ENCODE measurements around the gene RPS6KA2. TPM values are rescaled to one million over a fixed set of nuclear protein-coding genes. Genes with fewer than 3 reads are reported as not detected.

The RPS6KA2 gene
- total RNA-seq: 10 to 100 TPM; 28.1 to 28.5 TPM

DNA sequence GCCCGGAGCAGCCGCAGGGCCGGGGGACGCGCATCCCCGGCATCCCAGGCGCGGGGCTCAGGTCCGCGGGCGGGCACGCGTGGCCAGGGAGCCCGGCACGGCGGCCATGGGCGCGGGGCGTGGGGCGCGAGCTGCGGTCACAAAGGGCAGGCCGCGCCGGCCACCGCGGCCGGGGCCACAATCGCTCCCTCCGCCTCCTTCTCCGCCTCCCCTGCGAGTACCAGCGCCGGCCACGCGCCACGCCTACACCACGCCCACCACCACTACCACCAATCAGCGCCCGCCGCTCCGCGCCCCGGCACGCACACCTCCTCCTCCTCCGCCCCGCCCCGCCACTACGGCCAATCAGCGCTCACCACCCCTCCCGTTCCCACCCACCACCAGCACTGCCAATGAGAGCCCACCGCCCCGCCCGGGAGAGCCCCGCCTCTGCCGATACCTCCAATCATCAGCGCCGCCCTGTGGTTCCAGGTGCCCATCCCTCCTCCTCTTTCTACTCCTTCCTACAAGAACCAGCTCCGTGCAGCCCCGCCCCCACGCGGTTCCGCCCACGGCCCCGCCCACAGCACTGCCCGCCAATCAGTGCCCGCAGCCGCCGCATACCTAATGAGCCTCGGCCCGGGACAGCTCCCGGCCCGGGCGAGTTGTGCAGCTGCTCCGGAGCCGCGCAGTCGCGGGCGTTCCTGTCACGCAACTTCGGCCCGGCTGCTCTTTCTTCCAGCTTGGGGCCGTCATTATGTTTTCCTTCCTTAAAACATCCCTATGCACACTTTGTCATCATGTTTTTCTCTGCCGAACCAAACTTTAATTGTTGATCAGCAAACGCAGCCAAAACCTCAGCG lies at the start of gene RPS6KA2:
Gene RPS6KA2 (minus strand): TSS at position 219 of the 842 bp plus-strand sequence. CDS start 232 bp downstream, outside the sequence.
- ATAC-seq (replicated peaks in 1 of 2): peak; percentile 88 to 89
- H3K27me3 Mint-ChIP-seq (ENCODE audit: low read depth): peaks cover 39% of the 10 kb centered on the region

DNA sequence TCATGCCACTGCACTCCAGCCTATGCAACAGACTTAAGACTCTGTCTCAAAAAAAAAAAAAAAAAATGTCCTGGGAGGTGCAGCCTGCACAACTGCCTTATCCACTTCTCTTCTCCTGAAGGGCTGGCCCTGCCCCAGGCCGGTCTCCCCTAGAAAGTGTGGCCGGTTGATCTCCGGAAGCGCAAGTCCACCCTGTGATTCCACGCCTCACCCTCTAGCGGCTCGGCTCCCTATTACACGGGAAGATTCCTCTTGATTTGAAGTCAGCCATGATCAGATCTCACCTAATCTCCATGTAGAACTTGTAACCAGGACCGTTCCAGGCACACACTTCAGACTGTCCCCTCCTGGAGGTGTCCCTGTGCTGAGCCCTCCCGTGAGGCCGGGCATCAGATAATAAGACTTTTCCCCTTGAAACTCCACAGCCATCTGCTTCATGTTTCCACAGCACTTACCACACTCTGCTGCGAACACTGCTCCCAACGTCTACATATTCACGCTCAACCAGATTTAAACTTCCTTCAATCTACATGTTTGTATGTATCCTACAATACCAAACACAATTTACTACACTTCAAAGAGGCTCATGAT lies 49.3 kb upstream of the RPS6KA2 start:
- Mint-ChIP-seq H3K27ac (no peak overlapping the region), H3K36me3 (ENCODE audit: insufficient read depth in 2 of 2) (no peaks in the 10 kb centered on the region), H3K27me3 (ENCODE audit: low read depth) (peaks cover 11% of the 10 kb centered on the region), H3K9me3 (no peaks in the 10 kb centered on the region), H3K4me1 (ENCODE audit: low read depth) (no peaks in the 10 kb centered on the region), H3K4me3 (no peak overlapping the region)
- ATAC-seq (replicated peaks in 1 of 2) (no peak), DNase-seq (no peak)

More for the DNA sequence above, at the start of gene RPS6KA2:
- Mint-ChIP-seq H3K4me1 (ENCODE audit: low read depth) (peaks cover 25% of the 10 kb centered on the region), H3K9me3 (no peaks in the 10 kb centered on the region), H3K4me3 (peak within 1 kb of the TSS; percentile 91 to 95), H3K27ac (peak within 1 kb of the TSS; percentile 7), H3K36me3 (ENCODE audit: insufficient read depth in 2 of 2) (peaks cover 1 to 4% of the 10 kb centered on the region in 2 donors)
- DNase-seq: peak; percentile 100

DNA sequence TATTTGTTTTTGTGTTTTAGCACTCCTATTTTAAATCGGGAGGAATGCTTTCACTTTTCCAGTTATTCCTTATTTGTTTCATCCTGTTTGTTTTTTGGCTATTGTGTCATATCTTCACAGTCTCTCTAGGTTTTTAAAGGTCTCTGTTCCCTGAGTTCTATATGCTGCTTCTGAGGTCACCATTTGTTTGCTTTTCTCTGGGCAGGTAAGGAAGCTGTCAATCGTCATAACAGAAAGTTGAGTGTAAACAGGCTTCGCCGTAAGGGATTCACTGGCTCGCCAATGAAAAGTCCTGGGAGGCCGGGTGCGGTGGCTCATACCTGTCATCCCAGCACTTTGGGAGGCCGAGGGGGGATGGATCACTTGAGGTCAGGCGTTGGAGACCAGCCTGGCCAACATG lies 48.7 kb upstream of the RPS6KA2 start:
- Mint-ChIP-seq H3K4me3 (no peak overlapping the region), H3K27me3 (ENCODE audit: low read depth) (peaks cover 13% of the 10 kb centered on the region), H3K4me1 (ENCODE audit: low read depth) (no peaks in the 10 kb centered on the region), H3K36me3 (ENCODE audit: insufficient read depth in 2 of 2) (no peaks in the 10 kb centered on the region), H3K9me3 (no peaks in the 10 kb centered on the region), H3K27ac (no peak overlapping the region)
- ATAC-seq (replicated peaks in 1 of 2) (no peak), DNase-seq (no peak)

DNA sequence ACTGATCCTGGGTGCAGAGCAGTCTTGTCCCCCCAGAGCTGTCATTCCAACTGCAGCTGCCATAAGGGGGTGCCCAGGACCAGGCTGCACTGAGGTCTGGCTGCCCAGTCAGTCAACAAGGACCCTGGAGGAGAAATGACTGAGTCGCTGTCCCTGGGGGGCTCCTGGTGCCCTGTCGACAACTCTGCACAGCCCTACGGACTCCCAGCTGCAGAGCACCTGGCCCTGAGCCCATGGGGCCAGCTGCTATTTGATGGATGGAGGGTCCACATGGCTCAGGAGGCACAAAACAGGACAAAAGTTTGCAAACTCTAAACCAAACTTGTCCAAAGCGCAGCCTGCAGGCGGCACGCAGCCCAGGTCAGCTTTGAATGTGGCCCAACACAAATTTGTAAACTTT lies 46.3 kb upstream of the RPS6KA2 start:
- H3K4me3 Mint-ChIP-seq: no peak overlapping the region
- no peak for ATAC-seq (replicated peaks in 1 of 2)
- no peaks in the 10 kb centered on the region for H3K36me3 Mint-ChIP-seq (ENCODE audit: insufficient read depth in 2 of 2)
- H3K27me3 Mint-ChIP-seq (ENCODE audit: low read depth): peaks cover 13% of the 10 kb centered on the region
- no peak for DNase-seq
- no peak overlapping the region for H3K27ac Mint-ChIP-seq
- H3K9me3 Mint-ChIP-seq: no peaks in the 10 kb centered on the region
- no peaks in the 10 kb centered on the region for H3K4me1 Mint-ChIP-seq (ENCODE audit: low read depth)

DNA sequence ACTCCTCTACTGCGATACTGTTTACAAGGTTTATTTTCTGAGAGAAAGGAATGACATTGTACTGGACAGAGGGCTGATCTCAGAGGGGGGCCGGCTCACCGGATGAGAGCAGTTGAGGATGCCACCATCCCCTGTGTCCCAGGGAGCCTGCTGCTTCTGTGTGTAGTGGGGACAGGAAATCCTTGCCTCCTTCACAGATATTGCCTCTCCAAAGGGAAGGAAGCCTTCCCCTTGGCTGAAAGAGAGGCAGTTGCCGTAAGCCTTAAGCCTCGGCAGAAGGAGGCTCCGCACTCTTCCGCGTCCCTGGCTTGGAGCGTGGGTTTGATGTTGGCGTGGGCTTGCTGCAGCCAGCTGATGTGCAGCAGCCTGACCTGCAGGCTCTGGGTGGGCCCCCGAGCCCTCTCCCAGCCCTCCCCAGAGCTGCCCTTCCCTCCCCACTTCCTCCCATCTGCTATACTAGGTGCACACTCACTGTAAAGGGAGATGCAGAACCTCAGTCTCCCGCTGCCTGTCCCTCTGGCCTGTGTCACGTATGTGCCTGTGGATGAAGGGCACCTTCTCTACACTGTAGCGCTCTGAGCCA lies 45.7 kb upstream of the RPS6KA2 start:
- no peak overlapping the region for H3K4me3 Mint-ChIP-seq
- H3K27ac Mint-ChIP-seq: no peak overlapping the region
- no peaks in the 10 kb centered on the region for H3K9me3 Mint-ChIP-seq
- H3K36me3 Mint-ChIP-seq (ENCODE audit: insufficient read depth in 2 of 2): no peaks in the 10 kb centered on the region
- ATAC-seq (replicated peaks in 1 of 2) (no peak), DNase-seq (no peak)
- H3K4me1 Mint-ChIP-seq (ENCODE audit: low read depth): no peaks in the 10 kb centered on the region
- peaks cover 13% of the 10 kb centered on the region for H3K27me3 Mint-ChIP-seq (ENCODE audit: low read depth)

DNA sequence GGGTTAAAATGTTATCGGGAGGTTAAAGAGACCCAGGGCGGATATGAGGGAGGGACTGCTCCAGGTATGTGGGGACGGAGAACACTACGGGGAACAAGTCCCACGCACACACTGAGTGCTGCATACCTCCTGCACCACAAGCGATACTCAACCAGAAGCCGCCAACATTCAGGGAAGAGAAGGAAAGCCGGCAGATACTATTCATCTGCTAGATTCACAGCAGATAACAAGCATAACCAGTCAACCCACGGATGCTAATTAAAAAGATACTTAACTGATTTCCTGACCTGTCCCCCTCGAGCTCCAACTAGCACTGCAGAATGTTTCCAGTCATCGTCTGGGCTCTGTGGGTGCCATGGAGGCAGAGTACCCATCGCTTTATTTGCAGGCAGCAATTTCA lies 45.1 kb upstream of the RPS6KA2 start:
- ATAC-seq (replicated peaks in 1 of 2): no peak
- no peak for DNase-seq
- Mint-ChIP-seq H3K27ac (no peak overlapping the region), H3K4me3 (no peak overlapping the region), H3K9me3 (no peaks in the 10 kb centered on the region), H3K27me3 (ENCODE audit: low read depth) (peaks cover 13% of the 10 kb centered on the region), H3K4me1 (ENCODE audit: low read depth) (no peaks in the 10 kb centered on the region), H3K36me3 (ENCODE audit: insufficient read depth in 2 of 2) (no peaks in the 10 kb centered on the region)

DNA sequence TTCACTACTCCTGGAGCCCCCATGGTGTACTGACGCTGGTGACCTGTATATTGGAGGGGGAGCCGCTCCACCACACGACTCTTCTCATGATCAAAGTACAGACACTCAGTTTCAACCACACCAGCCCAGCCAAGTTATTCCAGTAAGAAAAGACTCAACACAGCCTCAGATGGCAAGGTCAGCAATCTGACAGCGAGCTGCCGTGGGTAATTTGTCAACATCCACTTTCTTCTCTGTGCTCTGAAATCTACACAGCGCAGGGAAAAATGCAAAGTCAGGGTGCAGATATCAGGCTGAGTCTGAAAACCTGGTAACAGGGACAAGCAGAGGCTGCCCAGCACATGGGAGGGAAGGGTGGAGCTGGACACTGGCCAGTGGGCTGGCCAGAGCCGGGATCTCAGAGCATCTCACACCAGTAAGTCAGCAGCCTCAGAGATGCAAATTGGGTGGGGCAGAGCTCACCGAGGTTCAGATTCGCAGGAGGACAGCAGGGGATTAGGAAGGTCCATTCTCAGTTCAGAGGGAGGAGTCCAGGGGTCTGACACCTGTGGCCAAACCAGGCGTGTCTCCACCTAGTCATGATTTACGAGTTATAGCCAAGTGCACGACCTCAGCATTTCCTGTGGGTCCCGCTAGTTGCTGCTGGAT lies 44.5 kb upstream of the RPS6KA2 start:
- Mint-ChIP-seq H3K4me3 (no peak overlapping the region), H3K27ac (no peak overlapping the region), H3K27me3 (ENCODE audit: low read depth) (peaks cover 13% of the 10 kb centered on the region), H3K4me1 (ENCODE audit: low read depth) (no peaks in the 10 kb centered on the region), H3K36me3 (ENCODE audit: insufficient read depth in 2 of 2) (no peaks in the 10 kb centered on the region), H3K9me3 (no peaks in the 10 kb centered on the region)
- DNase-seq (no peak), ATAC-seq (replicated peaks in 1 of 2) (no peak)

DNA sequence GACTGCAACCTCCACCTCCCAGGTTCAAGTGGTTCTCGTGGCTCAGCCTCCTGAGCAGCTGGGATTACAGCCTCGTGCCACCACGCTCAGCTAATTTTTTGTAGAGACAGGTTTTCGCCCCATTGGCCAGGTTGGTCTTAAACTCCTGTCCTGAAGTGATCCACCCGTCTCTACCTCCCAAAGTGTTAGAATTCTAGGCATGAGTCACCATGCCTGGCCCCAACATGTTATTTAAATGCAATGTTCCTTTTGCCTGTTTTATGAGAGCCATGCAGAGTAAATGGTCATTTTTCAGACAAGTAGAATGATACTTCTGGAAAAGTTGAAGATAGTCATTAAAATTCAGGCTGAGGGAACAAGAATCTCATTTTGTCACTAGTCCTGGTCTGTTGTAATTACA lies 43.8 kb upstream of the RPS6KA2 start:
- no peak for ATAC-seq (replicated peaks in 1 of 2)

DNA sequence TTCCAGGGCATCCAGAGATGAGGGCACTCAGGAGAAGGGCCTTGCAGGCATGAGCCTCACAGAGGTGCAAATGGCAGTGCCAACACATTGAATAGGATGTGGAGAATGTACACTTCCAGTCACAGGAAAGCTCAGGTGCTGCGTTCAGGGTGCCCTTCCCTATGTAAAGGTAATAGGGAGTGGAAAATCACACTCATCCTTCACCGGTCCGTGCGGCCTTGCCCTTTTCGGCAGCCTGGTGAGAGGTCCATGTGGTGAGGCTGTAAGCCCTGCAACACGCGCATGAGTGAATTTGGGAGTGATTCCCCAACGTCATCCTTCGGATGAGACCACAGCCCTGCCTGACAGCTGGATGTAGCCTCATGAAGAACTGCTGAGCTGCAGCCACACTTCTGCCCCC lies 43.0 kb upstream of the RPS6KA2 start:
- Mint-ChIP-seq H3K27ac (no peak overlapping the region), H3K4me3 (no peak overlapping the region), H3K9me3 (no peaks in the 10 kb centered on the region), H3K27me3 (ENCODE audit: low read depth) (peaks cover 13% of the 10 kb centered on the region), H3K4me1 (ENCODE audit: low read depth) (no peaks in the 10 kb centered on the region), H3K36me3 (ENCODE audit: insufficient read depth in 2 of 2) (no peaks in the 10 kb centered on the region)
- ATAC-seq (replicated peaks in 1 of 2) (no peak), DNase-seq (no peak)

More for the DNA sequence above, 43.8 kb upstream of the RPS6KA2 start:
- Mint-ChIP-seq H3K27ac (no peak overlapping the region), H3K4me1 (ENCODE audit: low read depth) (no peaks in the 10 kb centered on the region), H3K27me3 (ENCODE audit: low read depth) (peaks cover 13% of the 10 kb centered on the region), H3K4me3 (no peak overlapping the region), H3K36me3 (ENCODE audit: insufficient read depth in 2 of 2) (no peaks in the 10 kb centered on the region), H3K9me3 (no peaks in the 10 kb centered on the region)
- no peak for DNase-seq

DNA sequence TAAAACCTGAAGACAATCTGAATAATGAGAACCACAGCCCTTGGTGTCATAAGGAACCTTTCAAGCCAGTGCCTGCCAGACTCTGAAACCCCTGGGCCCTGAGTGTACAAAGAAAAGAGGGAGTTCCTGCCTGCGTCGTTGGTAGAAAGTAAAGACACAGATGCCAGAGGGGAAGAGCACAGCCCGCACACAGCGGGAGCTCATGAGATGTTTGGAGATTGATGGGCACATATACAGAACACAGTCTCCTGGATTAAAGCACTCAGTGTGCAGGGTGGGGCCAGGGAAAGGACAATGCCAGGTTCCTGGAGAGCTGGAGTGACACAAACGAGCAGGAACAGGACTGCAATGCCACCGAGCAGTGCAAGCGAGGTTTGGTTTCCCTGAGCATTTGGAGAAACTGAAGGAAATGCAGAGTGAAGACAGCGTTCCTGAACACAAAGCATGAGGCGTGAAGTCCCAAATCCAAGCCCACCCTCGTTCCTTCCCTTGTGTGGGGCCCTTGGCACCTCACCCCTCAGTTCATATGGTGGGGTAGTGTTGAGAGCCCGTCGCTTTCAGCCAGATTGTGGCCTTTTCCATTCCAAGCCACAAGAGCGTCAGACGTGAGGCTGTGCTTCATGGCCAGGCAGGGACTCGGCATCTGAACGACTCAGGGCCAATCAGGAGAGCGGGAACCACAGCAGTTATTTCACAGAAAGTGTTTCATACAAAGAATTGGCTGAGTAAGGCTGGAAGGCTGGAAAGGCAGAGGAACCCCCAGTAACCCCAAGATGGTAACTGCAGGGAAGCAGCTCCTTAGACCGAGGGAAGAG lies 41.0 kb upstream of the RPS6KA2 start:
- Mint-ChIP-seq H3K4me3 (no peak overlapping the region), H3K27me3 (ENCODE audit: low read depth) (peaks cover 13% of the 10 kb centered on the region), H3K27ac (no peak overlapping the region), H3K9me3 (no peaks in the 10 kb centered on the region), H3K36me3 (ENCODE audit: insufficient read depth in 2 of 2) (no peaks in the 10 kb centered on the region), H3K4me1 (ENCODE audit: low read depth) (no peaks in the 10 kb centered on the region)
- ATAC-seq (replicated peaks in 1 of 2): no peak
- DNase-seq: no peak

DNA sequence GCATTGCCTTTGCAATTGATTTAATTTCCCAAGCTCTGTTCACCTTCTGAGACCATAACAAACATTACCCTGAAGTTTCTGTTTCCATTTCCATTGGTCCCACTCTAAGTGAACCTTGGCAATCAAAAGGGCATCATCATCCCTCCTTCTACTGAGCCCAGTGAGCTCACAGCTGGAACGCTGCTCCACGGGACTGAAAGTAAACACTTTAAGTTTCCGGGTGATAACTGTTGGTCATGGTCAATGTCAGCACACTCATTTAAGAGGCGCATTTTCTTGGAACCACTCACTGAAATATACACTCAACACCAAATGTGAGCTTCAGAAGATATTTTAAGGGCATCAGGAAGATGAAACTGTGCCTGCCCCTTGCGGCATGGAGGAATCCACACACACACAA lies 37.1 kb upstream of the RPS6KA2 start:
- no peak for ATAC-seq (replicated peaks in 1 of 2)
- H3K36me3 Mint-ChIP-seq (ENCODE audit: insufficient read depth in 2 of 2): no peaks in the 10 kb centered on the region
- H3K27me3 Mint-ChIP-seq (ENCODE audit: low read depth): peaks cover 12% of the 10 kb centered on the region

DNA sequence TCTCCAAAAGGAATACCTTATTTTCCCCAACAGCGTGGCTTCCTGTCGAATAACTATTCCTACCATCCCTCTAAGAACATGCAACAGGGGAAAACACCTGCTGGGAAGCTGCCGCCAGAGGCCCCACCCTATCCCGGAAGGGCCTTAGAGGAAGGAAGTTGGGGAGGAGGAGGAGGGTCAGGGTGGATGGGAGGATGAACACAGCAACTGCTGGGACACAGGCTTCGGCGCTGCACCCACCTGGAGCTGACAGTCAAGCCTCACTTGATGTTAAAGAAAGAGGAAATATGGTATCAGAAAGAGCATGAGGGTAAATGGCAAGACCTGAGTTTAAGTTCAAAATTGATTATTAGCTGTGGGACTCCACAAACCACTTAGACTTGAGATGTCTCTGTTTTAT lies 36.5 kb upstream of the RPS6KA2 start:
- Mint-ChIP-seq H3K27me3 (ENCODE audit: low read depth) (peaks cover 12% of the 10 kb centered on the region), H3K27ac (no peak overlapping the region), H3K4me3 (no peak overlapping the region), H3K4me1 (ENCODE audit: low read depth) (no peaks in the 10 kb centered on the region), H3K9me3 (no peaks in the 10 kb centered on the region), H3K36me3 (ENCODE audit: insufficient read depth in 2 of 2) (no peaks in the 10 kb centered on the region)
- DNase-seq (no peak), ATAC-seq (replicated peaks in 1 of 2) (no peak)

More for the DNA sequence above, 37.1 kb upstream of the RPS6KA2 start:
- no peak for DNase-seq
- Mint-ChIP-seq H3K27ac (no peak overlapping the region), H3K4me3 (no peak overlapping the region), H3K4me1 (ENCODE audit: low read depth) (no peaks in the 10 kb centered on the region), H3K9me3 (no peaks in the 10 kb centered on the region)

Data from activated T-cell treated with anti-CD3 and anti-CD28 coated beads, Interleukin-2, amount 50 U/mL, for 72 hours (primary cell).